Erythroblast (primary cell): Measurements from ENCODE around the gene ACBD3.

ENCODE experiments used
- GATA1 ChIP-seq: IDR thresholded peaks from 2 replicates; pipeline ENCODE4 v1.6.1; 2011; ENCODE audit warnings: low read depth, mild to moderate bottlenecking, control low read depth, low read length, moderate library complexity
- POLR2A ChIP-seq: IDR thresholded peaks from 2 replicates; pipeline ENCODE4 v1.6.1; 2011; ENCODE audit warnings: mild to moderate bottlenecking, low read length

DNA sequence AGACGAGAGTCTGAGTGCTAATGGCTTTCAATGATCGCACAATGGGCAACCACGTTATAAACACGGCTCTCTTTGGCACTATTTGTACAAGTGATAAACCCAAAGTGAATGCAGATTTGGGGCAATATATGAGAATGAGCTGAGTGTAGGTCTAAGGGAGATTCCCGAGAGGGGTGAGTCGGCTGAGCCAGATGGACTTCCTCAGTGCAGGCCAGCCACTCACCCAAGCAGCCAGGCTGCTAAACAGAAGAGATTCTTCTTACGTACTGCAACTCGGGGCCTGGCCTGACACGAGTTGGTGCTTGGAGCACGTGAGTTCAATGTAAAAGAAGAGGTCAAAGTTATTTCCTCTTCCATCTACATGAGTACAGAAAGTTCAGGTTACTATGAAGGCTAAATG lies 30.7 kb upstream of the ACBD3 start:
- no peak for TF ChIP-seq POLR2A
- no peak for TF ChIP-seq GATA1
